HCT116 (cell line): ENCODE measurements around the gene TMPRSS11A. TPM values are rescaled to one million over a fixed set of nuclear protein-coding genes. Genes with fewer than 3 reads are reported as not detected.

Experiments used
- ATAC-seq: fragments of 200-7000 bp; cut with Tn5 transposase; 2 replicates; pipeline ENCODE4 v1.9.1; 2020; ENCODE audit warnings: mild to moderate bottlenecking, moderate library complexity
- BruUV-seq: library from RNA; stranded (reverse); fragments of 400-500 nt; replicated peaks from 2 replicates; lab custom pipeline; 2021; lab: Mats Ljungman, UMichigan
- CTCF ChIA-PET: fragments of 300-600 bp; sonication (Branson Sonifier 250); formaldehyde crosslinking; loops from one replicate; lab custom pipeline; 2021; ENCODE audit warnings: antibody characterized with exemption; lab: Charles Lee
- POLR2A ChIA-PET: fragments of 300-600, 350-600 bp; sonication (Branson Sonifier 250); formaldehyde crosslinking; loops from one replicate; lab custom pipeline; 2021; ENCODE audit warnings: antibody characterized with exemption; lab: Charles Lee
- RAD21 ChIA-PET, 2 experiments: fragments of 300-600 bp; sonication (Branson Sonifier 250); formaldehyde crosslinking; loops; one replicate each; lab custom pipeline; 2023; ENCODE audit warnings: low total read pairs in 2 of 2; ENCODE audit not compliant: uncharacterized antibody in 2 of 2, unreplicated experiment in 2 of 2, low non-redundant PET in 1 of 2; lab: Charles Lee
- DNase-seq: peaks from one replicate; pipeline ENCODE4 v3.0.0-alpha.2; 2010; ENCODE audit warnings: low read depth, low spot score
- H2AFZ ChIP-seq: fragments of 200-600 bp; shearing (Covaris generic), sonication (generic); 2 replicates; pipeline ENCODE4 v1.6.1; 2017; ENCODE audit warnings: low read depth, mixed run types, mixed read lengths, antibody characterized with exemption, low read length; ENCODE audit not compliant: poor library complexity, severe bottlenecking
- H3K27ac ChIP-seq: 2 replicates; pipeline ENCODE4 v1.5.1; 2012; ENCODE audit warnings: low read depth, low read length
- H3K27me3 ChIP-seq: fragments of 200-600 bp; sonication (generic); 2 replicates; pipeline ENCODE4 v1.6.1; 2016; ENCODE audit warnings: mixed run types, low read length, mixed read lengths; ENCODE audit not compliant: insufficient read depth
- H3K36me3 ChIP-seq, 2 experiments: fragments of 200-500 bp in 1 of 2; fragments of 200-600 bp in 1 of 2; sonication (Bioruptor generic) in 1 of 2; sonication (generic) in 1 of 2; 2 replicates each; pipeline versions ENCODE4 v1.5.1 to v1.6.1; 2014 to 2016; ENCODE audit warnings: low read length in 2 of 2, inconsistent platforms in 1 of 2, mixed read lengths in 1 of 2, mixed run types in 1 of 2; ENCODE audit not compliant: insufficient read depth in 2 of 2, control insufficient read depth in 1 of 2
- H3K4me1 ChIP-seq, 2 experiments: fragments of 200-600 bp in 1 of 2; sonication (generic) in 1 of 2; 2 replicates each; pipeline versions ENCODE4 v1.5.1 to v1.6.1; 2012 to 2017; ENCODE audit warnings: low read length in 2 of 2, inconsistent platforms in 1 of 2, mild to moderate bottlenecking in 1 of 2, mixed read lengths in 1 of 2, mixed run types in 1 of 2, moderate library complexity in 1 of 2; ENCODE audit not compliant: insufficient read depth in 2 of 2, control insufficient read depth in 1 of 2
- H3K4me2 ChIP-seq: fragments of 200-600 bp; sonication (generic); 2 replicates; pipeline ENCODE4 v1.6.1; 2017; ENCODE audit warnings: mixed run types, low read length, mixed read lengths
- H3K4me3 ChIP-seq, 2 experiments: fragments of 200-600 bp in 1 of 2; sonication (generic) in 1 of 2; replicated peaks in 1 of 2; 2 replicates each; pipeline ENCODE4 v1.5.1; 2011 to 2016; ENCODE audit warnings: low read length in 2 of 2, control low read depth in 1 of 2, low read depth in 1 of 2, mild to moderate bottlenecking in 1 of 2, mixed read lengths in 1 of 2, mixed run types in 1 of 2
- H3K79me2 ChIP-seq: fragments of 200-600 bp; sonication (generic); 2 replicates; pipeline ENCODE4 v1.6.1; 2017; ENCODE audit warnings: mild to moderate bottlenecking, mixed run types, low read length, moderate library complexity, mixed read lengths; ENCODE audit not compliant: insufficient read depth
- H3K9ac ChIP-seq: fragments of 200-600 bp; sonication (generic); 2 replicates; pipeline ENCODE4 v1.6.1; 2016; ENCODE audit warnings: low read length, mixed read lengths
- H3K9me2 ChIP-seq: fragments of 200-600 bp; sonication (generic), shearing (Covaris generic); 2 replicates; pipeline ENCODE4 v1.6.1; 2017; ENCODE audit warnings: mixed run types, mild to moderate bottlenecking, moderate library complexity; ENCODE audit not compliant: insufficient read depth
- H3K9me3 ChIP-seq, 2 experiments: fragments of 200-500 bp in 1 of 2; fragments of 200-600 bp in 1 of 2; sonication (Bioruptor generic) in 1 of 2; sonication (generic) in 1 of 2; 2 replicates each; pipeline ENCODE4 v1.6.1; 2014 to 2017; ENCODE audit warnings: low read length in 2 of 2, mixed read lengths in 2 of 2, inconsistent platforms in 1 of 2, low read depth in 1 of 2, mild to moderate bottlenecking in 1 of 2, mixed run types in 1 of 2, moderate library complexity in 1 of 2; ENCODE audit not compliant: control insufficient read depth in 1 of 2, insufficient read depth in 1 of 2
- H4K20me1 ChIP-seq: fragments of 200-600 bp; sonication (generic), shearing (Covaris generic); 2 replicates; pipeline ENCODE4 v1.6.1; 2017; ENCODE audit warnings: mixed run types, mild to moderate bottlenecking, moderate library complexity; ENCODE audit not compliant: insufficient read depth
- CTCF ChIP-seq, 3 experiments: fragments of 200-600 bp in 1 of 3; sonication (generic) in 1 of 3; IDR thresholded peaks in 2 of 3; conservative IDR thresholded peaks in 1 of 3; 2 replicates each; pipeline ENCODE4 v1.5.1; 2012 to 2017; ENCODE audit warnings: low read depth in 2 of 3, low read length in 2 of 3, antibody characterized with exemption in 1 of 3, borderline replicate concordance in 1 of 3, control low read depth in 1 of 3, mild to moderate bottlenecking in 1 of 3, mixed read lengths in 1 of 3, mixed run types in 1 of 3, moderate library complexity in 1 of 3; ENCODE audit not compliant: insufficient read depth in 1 of 3
- JUND ChIP-seq: IDR thresholded peaks from 2 replicates; pipeline ENCODE4 v1.6.1; 2012
- POLR2A ChIP-seq: IDR thresholded peaks from 2 replicates; pipeline ENCODE4 v1.7.0; 2011; ENCODE audit warnings: borderline replicate concordance; ENCODE audit not compliant: insufficient read depth, insufficient read length; ENCODE audit errors: extremely low read depth
- RAD21 ChIP-seq: IDR thresholded peaks from 2 replicates; pipeline ENCODE4 v1.6.1; 2012; ENCODE audit warnings: low read depth, mild to moderate bottlenecking
- SP1 ChIP-seq: IDR thresholded peaks from 2 replicates; pipeline ENCODE4 v1.6.1; 2012; ENCODE audit warnings: low read depth
- YY1 ChIP-seq: IDR thresholded peaks from 2 replicates; pipeline ENCODE4 v1.6.1; 2011; ENCODE audit warnings: low read length, low read depth, moderate library complexity, mild to moderate bottlenecking; ENCODE audit not compliant: insufficient replicate concordance; ENCODE audit errors: extremely low read depth
- ZBTB33 ChIP-seq: IDR thresholded peaks from 2 replicates; pipeline ENCODE4 v1.6.1; 2011; ENCODE audit warnings: mild to moderate bottlenecking, low read length, moderate library complexity; ENCODE audit not compliant: insufficient replicate concordance; ENCODE audit errors: extremely low read depth
- ZFX ChIP-seq: fragments of 450-650 bp; IDR thresholded peaks from 2 replicates; pipeline ENCODE4 v1.6.1; 2017
- ZNF274 ChIP-seq: fragments of 200-500 bp; sonication (Bioruptor generic); IDR thresholded peaks from 2 replicates; pipeline ENCODE4 v1.6.1; 2014; ENCODE audit warnings: mild to moderate bottlenecking, low read depth, low read length, inconsistent platforms
- intact Hi-C: fragments of 100-400 bp; cut with micrococcal nuclease; formaldehyde crosslinking; loops from 2 replicates; pipeline ENCODE4 v1.10.0; 2022
- total RNA-seq: library from RNA; stranded (reverse); gene quantifications from one replicate; pipeline ENCODE4 v1.2.1, GENCODE V29; 2021; ENCODE audit not compliant: unreplicated experiment

TMPRSS11A gene
- total RNA-seq, 1 experiment from 2014 or later, result not detected

GRCh38 chr4:67873116-67873515, 90.2 kb downstream of the TMPRSS11A start:
- intact Hi-C loops, result loop anchor here (2.0 kb wide), 2 partner anchors 38 to 302 kb away; no protein-coding TSS in a partner anchor
- no peaks in the 10 kb centered on the region for H3K36me3 ChIP-seq
- H2AFZ ChIP-seq, result no peak overlapping the region
- no peak overlapping the region for H3K27ac ChIP-seq
- CTCF ChIA-PET, result no interaction called here
- no peaks in the 10 kb centered on the region for H3K9me3 ChIP-seq
- H3K4me2 ChIP-seq, result no peak overlapping the region
- H3K9ac ChIP-seq, result no peak overlapping the region
- DNase-seq (no peak), ATAC-seq (no peak)
- no peak overlapping the region for H3K4me3 ChIP-seq
- BruUV-seq, result no TSS peak
- no peaks in the 10 kb centered on the region for H3K4me1 ChIP-seq
- no peaks in the 10 kb centered on the region for H3K9me2 ChIP-seq
- H4K20me1 ChIP-seq, result no peaks in the 10 kb centered on the region
- no peaks in the 10 kb centered on the region for H3K27me3 ChIP-seq
- no peaks in the 10 kb centered on the region for H3K79me2 ChIP-seq
- RAD21 ChIA-PET, result no interaction called here
- no peak for TF ChIP-seq POLR2A
- no peak for TF ChIP-seq RAD21
- no peak for TF ChIP-seq CTCF (IDR thresholded peaks at IDR 0.05 in 2 of 3, conservative IDR thresholded peaks at IDR 0.05 in 1 of 3; ENCODE audit: borderline replicate concordance in 1 of 3, insufficient read depth in 1 of 3, low read depth in 2 of 3, low read length in 2 of 3)
- no peak for TF ChIP-seq YY1
- no peak for TF ChIP-seq ZNF274
- TF ChIP-seq SP1, result no peak
- TF ChIP-seq ZBTB33, result no peak
- no peak for TF ChIP-seq JUND
- no peak for TF ChIP-seq ZFX
- POLR2A ChIA-PET, result no interaction called here
